ENCODE measurements around the gene SETBP1. TPM values are rescaled to one million over a fixed set of nuclear protein-coding genes. Genes with fewer than 3 reads are reported as not detected.

The SETBP1 gene
- total RNA-seq, 3 donors from 2014 or later = 15.0 to 97.2 (median 17.8) TPM

GRCh38 chr18:44679056-44679913, 1.4 kb upstream of the SETBP1 start:
- Histone ChIP-seq H3K4me1 (ENCODE audit: low read depth) (peaks cover 4% of the 10 kb centered on the region), H3K9me3 (no peaks in the 10 kb centered on the region), H3K36me3 (ENCODE audit: low read depth) (no peaks in the 10 kb centered on the region), H3K4me3 (peak overlapping the region; percentile 41)
- intact Hi-C loops (cut with DNase I, micrococcal nuclease) = loop anchor here in 1 of 2 donors (10.0 kb wide), 1 partner anchor 216 kb away; no protein-coding TSS in a partner anchor
- TF ChIP-seq CTCF (IDR thresholded peaks at IDR 0.05) = peak; percentile 46
- DNase-seq (peak; percentile 90 to 92 (median 91)), ATAC-seq (peak; percentile 97)

GRCh38 chr18:44679914-44680272, 795 bp upstream of the SETBP1 start:
- no peaks in the 10 kb centered on the region for H3K9me3 ChIP-seq
- TF ChIP-seq CTCF (IDR thresholded peaks at IDR 0.05) = no peak
- H3K4me1 ChIP-seq (ENCODE audit: low read depth) = peaks cover 4% of the 10 kb centered on the region
- H3K36me3 ChIP-seq (ENCODE audit: low read depth) = no peaks in the 10 kb centered on the region
- intact Hi-C loops (cut with DNase I, micrococcal nuclease) = loop anchor here in 1 of 2 donors (10.0 kb wide), 1 partner anchor 215 kb away; no protein-coding TSS in a partner anchor
- peak overlapping the region; percentile 48 for H3K4me3 ChIP-seq
- DNase-seq (peak; percentile 71 to 77 (median 77)), ATAC-seq (no peak)

- TF ChIP-seq CTCF (IDR thresholded peaks at IDR 0.05) = no peak
- intact Hi-C loops (cut with DNase I, micrococcal nuclease) = no loop called here
- Histone ChIP-seq H3K4me1 (ENCODE audit: low read depth) (peaks cover 4% of the 10 kb centered on the region), H3K9me3 (no peaks in the 10 kb centered on the region), H3K4me3 (peak overlapping the region; percentile 48), H3K36me3 (ENCODE audit: low read depth) (no peaks in the 10 kb centered on the region)
- DNase-seq (no peak), ATAC-seq (no peak)
Observed at GRCh38 chr18:44681076-44681970, 635 bp downstream of the SETBP1 start.

- no peak for TF ChIP-seq CTCF (IDR thresholded peaks at IDR 0.05)
- Histone ChIP-seq H3K9me3 (no peaks in the 10 kb centered on the region), H3K4me1 (ENCODE audit: low read depth) (peaks cover 4% of the 10 kb centered on the region), H3K36me3 (ENCODE audit: low read depth) (no peaks in the 10 kb centered on the region), H3K4me3 (no peak overlapping the region)
- ATAC-seq (no peak), DNase-seq (peak; percentile 50 to 61 (median 58))
- intact Hi-C loops (cut with DNase I, micrococcal nuclease) = no loop called here
Observed at GRCh38 chr18:44682201-44682870, 1.6 kb downstream of the SETBP1 start.

GRCh38 chr18:44682871-44683221, 2.2 kb downstream of the SETBP1 start:
- Histone ChIP-seq H3K4me3 (no peak overlapping the region), H3K4me1 (ENCODE audit: low read depth) (peaks cover 4% of the 10 kb centered on the region), H3K9me3 (no peaks in the 10 kb centered on the region), H3K36me3 (ENCODE audit: low read depth) (no peaks in the 10 kb centered on the region)
- DNase-seq (peak in 1 of 3 donors; percentile 26), ATAC-seq (no peak)
- no peak for TF ChIP-seq CTCF (IDR thresholded peaks at IDR 0.05)
- intact Hi-C loops (cut with DNase I, micrococcal nuclease) = no loop called here

All from mucosa of descending colon (tissue), 3 donors.